ENCODE data around the gene TRAF3IP1.
A peak's percentile ranks its signal among the peaks of the same experiment; 100 is the strongest.
"Not testable (repeated sequence)": the region's sequence is repeated elsewhere in the genome, so short reads cannot be mapped to it uniquely, and the experiment has no call there.

TRAF3IP1 gene

GRCh38 chr2:238310721-238311120 lies 9.6 kb upstream of the TRAF3IP1 start:
- DNase-seq: not testable (repeated sequence)

GRCh38 chr2:238313289-238313990 lies 6.9 kb upstream of the TRAF3IP1 start:
- DNase-seq: no peak

- DNase-seq: no peak
These were observed 6.3 kb upstream of the TRAF3IP1 start for GRCh38 chr2:238313991-238314350.

GRCh38 chr2:238314576-238314975 lies 5.7 kb upstream of the TRAF3IP1 start:
- no peak for DNase-seq

GRCh38 chr2:238315031-238315595 lies 5.2 kb upstream of the TRAF3IP1 start:
- no peak for DNase-seq

- DNase-seq: peak in 1 of 2 experiments; percentile 8
These were observed 447 bp downstream of the TRAF3IP1 start for GRCh38 chr2:238320648-238321281.

GRCh38 chr2:238321467-238321866 lies 1.1 kb downstream of the TRAF3IP1 start:
- no peak for DNase-seq

GRCh38 chr2:238322001-238322411 lies 1.7 kb downstream of the TRAF3IP1 start:
- no peak for DNase-seq

- DNase-seq: not testable (repeated sequence)
These were observed 3.9 kb downstream of the TRAF3IP1 start for GRCh38 chr2:238324248-238324647.

GRCh38 chr2:238325694-238326093 lies 5.4 kb downstream of the TRAF3IP1 start:
- DNase-seq: no peak

GRCh38 chr2:238326801-238327365 lies 6.6 kb downstream of the TRAF3IP1 start:
- DNase-seq: no peak

GRCh38 chr2:238327751-238328150 lies 7.4 kb downstream of the TRAF3IP1 start:
- no peak for DNase-seq

GRCh38 chr2:238330391-238330790 lies 10.1 kb downstream of the TRAF3IP1 start:
- DNase-seq: no peak

GRCh38 chr2:238331916-238332315 lies 11.6 kb downstream of the TRAF3IP1 start:
- no peak for DNase-seq

GRCh38 chr2:238334885-238335284 lies 14.6 kb downstream of the TRAF3IP1 start:
- no peak for DNase-seq

GRCh38 chr2:238335591-238335990 lies 15.3 kb downstream of the TRAF3IP1 start:
- not testable (repeated sequence) for DNase-seq

GRCh38 chr2:238336151-238336550 lies 15.8 kb downstream of the TRAF3IP1 start:
- no peak for DNase-seq

- no peak for DNase-seq
These were observed 16.6 kb downstream of the TRAF3IP1 start for GRCh38 chr2:238336793-238337444.

GRCh38 chr2:238337846-238338245 lies 17.5 kb downstream of the TRAF3IP1 start:
- DNase-seq: no peak

GRCh38 chr2:238338710-238339394 lies 18.5 kb downstream of the TRAF3IP1 start:
- DNase-seq: no peak

GRCh38 chr2:238339395-238339780 lies 19.1 kb downstream of the TRAF3IP1 start:
- no peak for DNase-seq

- no peak for DNase-seq
These were observed 19.5 kb downstream of the TRAF3IP1 start for GRCh38 chr2:238339814-238340213.

- no peak for DNase-seq
These were observed 21.2 kb downstream of the TRAF3IP1 start for GRCh38 chr2:238341536-238341935.

Measured in activated CD4-positive, alpha-beta T cell treated with anti-CD3 and anti-CD28 coated beads, Interleukin-2, amount 50 U/mL, for 48 hours (primary cell).